OCI-LY7 (cell line): ENCODE results near the gene FOXO3.

Experiments
- CTCF ChIP-seq: fragments of 200-600 bp; sonication (generic); conservative IDR thresholded peaks from 2 replicates; pipeline ENCODE4 v1.5.1; 2014; ENCODE audit warnings: mild to moderate bottlenecking, antibody characterized with exemption, low read length, moderate library complexity, mixed read lengths
- EZH2phosphoT487 ChIP-seq: fragments of 200-600 bp; sonication (generic); IDR thresholded peaks from 2 replicates; pipeline ENCODE4 v1.6.1; 2018; ENCODE audit warnings: low read depth, borderline replicate concordance, mild to moderate bottlenecking, mixed run types, antibody characterized with exemption, low read length, moderate library complexity, mixed read lengths

DNA sequence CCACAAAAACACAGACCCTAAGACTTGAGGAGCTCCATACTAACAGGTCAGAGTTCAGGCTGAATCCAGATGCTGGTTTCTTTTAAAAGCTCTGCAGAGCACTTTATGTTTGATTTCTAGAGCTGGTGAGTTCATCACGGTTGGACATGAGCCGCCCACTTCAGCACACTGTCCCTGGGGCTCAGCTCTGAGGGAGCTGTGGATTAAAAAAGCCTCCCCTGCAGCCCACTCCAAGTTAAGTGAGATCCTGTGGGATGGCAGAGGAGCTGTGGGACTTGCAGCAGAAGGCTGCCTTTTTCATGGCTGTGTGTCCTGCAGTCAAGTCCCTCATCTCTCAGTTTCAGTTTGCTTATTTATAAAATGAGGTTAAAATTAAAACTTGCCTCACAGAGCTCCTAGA, 110.5 kb downstream of the FOXO3 start:
- no peak for TF ChIP-seq CTCF
- TF ChIP-seq EZH2phosphoT487, result no peak
